GM19238 (cell line): ENCODE results near the gene HSDL2.
"Not testable (repeated sequence)": the region's sequence is repeated elsewhere in the genome, so short reads cannot be mapped to it uniquely, and the experiment has no call there.

ENCODE experiments used
- DNase-seq: peaks from one replicate; pipeline ENCODE4 v3.0.0; 2011; ENCODE audit warnings: low spot score; ENCODE audit not compliant: insufficient read length

The HSDL2 gene

DNA sequence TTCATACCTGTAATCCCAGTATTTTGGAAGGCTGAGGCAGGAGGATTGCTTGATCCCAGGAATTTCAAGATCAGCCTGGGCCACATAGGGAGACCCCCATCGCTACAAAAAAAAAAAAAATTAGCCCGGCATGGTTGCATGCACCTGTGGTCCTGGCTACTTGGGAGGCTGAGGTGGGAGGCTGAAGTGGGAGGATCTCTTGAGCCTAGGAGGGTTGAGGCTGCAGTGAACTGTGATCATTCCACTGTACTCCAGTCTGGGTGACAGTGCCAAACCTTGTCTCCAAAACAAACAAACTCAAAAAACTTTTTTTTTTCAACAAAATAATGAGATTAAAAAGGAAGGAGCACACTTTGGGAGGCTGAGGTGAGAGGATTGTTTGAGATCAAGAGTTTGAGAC lies 120.9 kb downstream of the HSDL2 start:
- DNase-seq = no peak

DNA sequence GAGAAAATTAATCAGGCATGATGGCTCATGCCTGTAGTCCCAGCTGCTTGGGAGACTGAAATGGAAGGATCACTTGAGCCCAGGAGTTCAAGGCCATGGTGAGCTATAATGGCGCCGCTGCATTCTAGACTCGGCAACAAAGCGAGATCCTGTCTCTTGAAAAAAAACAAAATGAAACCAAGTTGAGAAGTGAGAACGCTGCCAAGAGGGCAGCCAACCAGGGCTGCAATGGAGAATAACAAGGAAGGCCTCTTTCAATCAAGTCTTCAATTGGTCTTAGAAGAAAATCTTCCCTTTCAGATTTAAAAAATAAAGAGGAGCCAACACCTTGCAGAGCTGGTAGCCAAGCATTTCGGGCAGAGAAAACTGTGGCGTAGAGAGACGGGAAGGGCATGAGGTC lies 121.4 kb downstream of the HSDL2 start:
- no peak for DNase-seq

DNA sequence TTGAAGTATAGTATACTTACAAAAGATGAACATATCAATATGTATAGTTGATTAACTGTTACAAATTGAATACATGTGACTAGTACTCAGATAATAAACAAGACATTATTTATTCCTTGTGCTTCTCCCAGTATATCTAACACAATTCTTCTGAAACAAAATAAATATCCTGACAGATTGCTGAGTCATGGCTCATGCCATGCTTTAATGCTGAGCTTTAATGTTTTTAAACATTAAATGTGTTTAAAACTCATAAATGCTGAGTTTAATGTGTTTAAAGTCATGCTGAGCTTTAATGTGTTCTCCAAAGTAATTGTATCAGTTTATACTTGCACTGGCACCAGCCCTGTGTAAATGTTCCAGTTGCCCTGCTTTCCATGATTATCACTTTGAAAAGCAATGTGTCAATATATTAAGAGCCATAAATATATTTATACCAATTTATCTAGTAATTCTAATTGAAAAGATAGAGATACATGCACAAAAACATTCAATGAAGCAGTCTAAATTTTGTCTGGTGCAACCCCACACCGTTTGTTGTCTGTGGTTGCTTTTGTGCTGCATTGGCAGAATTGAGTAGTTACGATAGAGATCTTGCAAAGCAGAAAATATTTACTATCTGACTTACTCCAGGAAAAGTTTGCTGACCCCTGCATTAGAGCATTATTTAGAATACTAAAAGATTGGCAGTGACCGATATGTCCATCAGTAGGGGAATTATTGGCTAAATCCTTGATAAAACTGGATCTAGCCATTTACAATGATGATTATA lies 122.5 kb downstream of the HSDL2 start:
- DNase-seq = no peak

DNA sequence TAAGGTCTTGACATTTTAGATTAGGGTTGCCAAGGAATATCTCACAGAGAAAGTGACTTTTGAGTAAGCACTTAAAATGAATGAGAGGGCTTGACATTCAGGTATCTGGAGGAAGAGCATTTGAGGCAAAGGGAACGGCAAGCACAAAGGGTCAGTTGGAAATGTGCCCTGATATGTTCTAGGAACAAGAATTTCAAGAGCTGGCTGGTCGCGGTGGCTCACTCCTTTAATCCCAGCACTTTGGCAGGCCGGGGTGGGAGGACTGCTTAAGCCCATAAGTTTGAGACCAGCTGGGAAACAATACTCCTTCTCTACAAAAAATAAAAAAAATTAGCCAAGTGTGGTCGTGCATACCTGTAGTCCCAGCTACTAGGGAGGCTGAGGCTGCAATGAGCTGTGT lies 123.3 kb downstream of the HSDL2 start:
- no peak for DNase-seq

DNA sequence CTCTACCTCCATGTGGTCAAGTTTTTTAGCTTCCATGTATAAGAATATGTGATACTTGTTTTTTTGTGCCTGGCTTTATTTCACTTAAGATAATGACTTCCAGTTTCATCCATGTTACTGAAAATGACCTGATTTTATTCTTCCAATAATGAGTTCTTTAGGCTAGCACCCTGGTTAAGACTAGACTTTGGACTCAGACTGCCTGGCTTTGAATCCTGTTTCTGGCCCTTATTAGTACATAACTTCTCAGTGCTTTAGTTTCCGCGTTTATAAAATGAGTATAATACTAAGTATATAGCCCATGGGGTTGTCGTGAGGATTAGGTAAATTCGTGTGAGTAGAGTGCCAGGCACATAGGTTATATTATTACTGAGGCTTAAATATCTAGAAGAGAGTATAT lies 125.2 kb downstream of the HSDL2 start:
- no peak for DNase-seq

DNA sequence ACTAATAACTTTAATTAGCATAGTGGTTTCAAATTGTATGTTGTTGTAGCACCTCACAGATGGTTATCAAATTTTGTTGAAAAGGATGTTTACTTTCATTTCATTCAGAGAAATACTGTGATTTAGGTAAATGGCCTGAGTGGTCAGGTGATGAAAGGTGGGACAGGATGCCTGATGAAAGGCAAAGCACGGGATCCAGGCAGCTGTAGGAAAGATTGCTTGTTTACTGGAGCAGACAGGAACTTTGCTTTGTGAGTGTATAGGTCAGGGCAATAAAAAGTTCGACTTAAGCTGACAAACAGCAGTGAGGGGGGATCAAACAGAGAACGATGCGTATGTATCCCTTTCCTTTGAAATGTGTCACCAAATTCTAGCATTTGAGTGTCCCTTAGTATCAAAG lies 125.7 kb downstream of the HSDL2 start:
- DNase-seq = no peak

DNA sequence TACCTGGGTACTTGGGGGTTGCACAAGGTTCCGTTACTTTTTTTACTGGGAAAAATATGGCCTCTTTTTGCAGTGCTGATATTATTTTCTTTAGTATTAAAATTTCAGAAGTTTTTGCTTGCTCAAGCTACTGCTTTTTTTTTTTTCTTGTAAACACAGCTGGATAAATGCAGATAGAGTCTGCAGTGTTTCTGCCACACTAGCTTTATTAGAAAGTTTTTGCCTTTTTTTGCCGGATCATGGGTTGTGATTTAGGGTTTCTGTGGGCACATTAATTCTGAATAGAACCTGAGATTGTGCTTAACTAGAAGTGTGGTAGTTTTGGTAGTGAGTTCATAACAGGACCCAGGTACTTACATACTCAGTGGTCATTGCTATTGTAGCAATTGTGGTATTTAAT lies 126.7 kb downstream of the HSDL2 start:
- no peak for DNase-seq

DNA sequence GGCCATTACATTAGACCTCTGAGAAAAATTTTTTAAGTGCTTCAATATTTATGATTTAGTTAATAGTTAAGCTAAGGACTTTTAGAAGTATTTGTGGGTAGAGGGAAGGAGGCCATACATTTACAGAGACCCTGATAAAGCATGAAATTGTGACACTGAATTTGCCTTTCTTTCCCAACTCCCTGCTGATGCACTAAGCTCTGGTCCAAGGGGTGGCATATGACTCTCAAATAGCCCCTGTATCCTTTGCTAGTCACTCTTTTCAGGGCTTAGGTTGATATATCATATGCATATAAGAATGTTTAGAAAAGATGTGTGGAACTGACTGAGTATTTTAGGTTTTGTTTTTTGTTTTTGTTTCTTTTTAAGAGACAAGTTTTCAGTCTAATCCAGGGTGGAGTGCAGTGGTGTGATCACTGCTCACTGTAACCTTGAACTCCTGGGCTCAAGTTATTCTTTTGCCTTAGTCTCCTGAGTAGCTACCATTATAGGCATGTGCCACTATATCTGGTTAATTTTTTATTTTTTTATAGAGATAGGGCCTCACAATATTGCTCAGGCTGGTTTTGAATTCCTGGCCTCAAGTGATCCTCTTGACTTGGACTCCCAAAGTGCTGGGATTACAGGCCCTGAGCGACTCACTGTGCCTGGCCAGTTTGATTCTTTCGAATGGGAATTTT lies 127.2 kb downstream of the HSDL2 start:
- no peak for DNase-seq

DNA sequence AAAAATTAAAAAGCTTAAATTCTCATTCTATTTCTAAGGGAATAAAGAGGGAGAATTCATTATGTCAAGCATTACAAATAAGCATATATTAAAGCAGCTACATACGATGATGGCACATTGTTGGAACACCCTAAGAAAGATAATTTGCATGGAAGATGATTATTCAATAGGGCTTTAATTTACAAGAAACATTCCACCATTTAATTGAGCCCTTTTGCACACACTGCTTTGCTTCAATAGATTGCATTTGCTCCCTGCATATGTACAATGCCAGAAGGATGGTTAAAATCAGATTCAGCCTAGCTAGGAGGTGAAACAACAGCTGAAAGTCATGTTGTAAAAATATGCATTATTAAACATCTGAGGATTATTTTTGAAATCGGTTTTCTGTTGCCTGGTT lies 128.5 kb downstream of the HSDL2 start:
- DNase-seq = no peak

DNA sequence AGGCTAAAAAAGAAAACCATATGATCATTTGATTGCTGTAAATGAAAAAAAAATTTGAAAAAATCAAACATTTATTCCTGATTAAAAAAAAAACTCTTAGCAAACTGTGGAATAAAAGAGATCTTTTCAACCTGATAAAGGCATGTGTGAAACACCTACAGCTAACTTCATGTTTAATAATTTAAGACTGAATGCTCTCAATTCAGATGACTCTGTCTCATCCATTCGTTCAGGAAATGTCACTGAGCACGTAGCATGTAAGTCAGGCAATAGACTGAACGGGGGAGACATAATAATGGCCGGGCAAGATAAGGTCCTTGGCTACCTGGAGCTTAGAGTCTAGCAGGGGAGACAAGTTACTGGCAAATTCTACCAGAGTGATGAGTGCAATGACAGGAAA lies 132.5 kb downstream of the HSDL2 start:
- not testable (repeated sequence) for DNase-seq

DNA sequence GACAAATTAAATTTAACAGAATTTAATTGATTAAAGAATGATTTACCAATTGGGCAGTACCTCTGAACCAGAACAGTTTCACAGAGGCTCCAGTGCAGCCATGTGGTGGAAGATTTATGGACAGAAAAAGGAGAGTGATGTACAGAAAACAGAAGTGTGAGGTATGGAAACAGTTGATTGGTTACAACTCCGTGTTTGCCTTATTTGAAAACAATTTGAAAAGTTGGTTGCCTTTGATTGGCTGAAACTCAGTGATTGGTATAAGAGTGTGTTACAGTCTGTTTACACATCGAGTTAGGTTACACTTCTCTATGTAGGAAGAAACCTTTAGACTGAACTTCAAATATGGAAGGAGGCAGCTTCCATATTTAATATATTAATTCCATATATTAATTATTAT lies 136.9 kb downstream of the HSDL2 start:
- DNase-seq = no peak

DNA sequence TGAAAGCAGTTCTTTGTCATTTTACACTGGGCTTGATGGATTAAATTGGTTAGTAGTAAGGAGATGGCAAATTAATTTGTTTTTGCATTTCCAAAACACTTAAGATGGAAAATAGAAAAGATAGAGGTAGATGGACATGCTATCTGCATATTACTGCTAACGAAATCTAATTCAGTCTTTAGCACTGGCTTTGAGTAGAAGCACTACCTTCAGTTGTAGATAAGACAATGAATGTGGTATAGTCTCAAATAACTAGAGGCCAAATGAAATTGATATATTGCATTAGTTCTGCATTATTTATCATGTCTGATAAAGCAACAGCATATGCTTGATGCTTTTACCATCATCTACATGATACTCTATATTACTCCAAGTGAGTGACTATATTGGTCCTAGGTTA lies 140.2 kb downstream of the HSDL2 start:
- DNase-seq = no peak

DNA sequence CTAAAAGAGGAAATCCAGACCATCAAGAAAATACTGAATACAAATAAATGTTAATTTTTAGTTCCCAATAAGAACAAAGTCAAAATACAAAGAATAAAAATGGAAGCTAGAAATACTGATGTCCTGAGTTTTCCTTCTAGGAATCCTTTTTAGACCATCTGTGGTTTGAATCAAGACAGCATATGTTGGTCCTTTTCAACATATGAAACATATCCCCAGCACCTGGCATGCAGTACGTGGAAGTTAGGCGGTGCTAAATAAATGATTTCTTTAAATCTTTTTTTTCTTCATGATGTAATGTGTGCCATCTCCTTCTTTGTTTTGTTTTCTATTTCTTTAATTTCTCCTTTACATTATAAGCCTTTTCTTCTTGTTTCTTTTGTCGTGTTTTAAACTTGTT lies 140.7 kb downstream of the HSDL2 start:
- DNase-seq = no peak
